Nucleus accumbens (tissue), 56 donors: ENCODE data around the gene ITPRIP.

Experiments used
- DNase-seq, 56 donors: peaks; one replicate each; lab custom pipeline; 2025; lab: John Stamatoyannopoulos, UW

ITPRIP gene

GRCh38 chr10:104259999-104260774 is 78.1 kb downstream of the ITPRIP start:
- DNase-seq: peak in 2 of 56 donors; percentile 11 to 12
